SK-N-SH (cell line): ENCODE data around the gene GNB1L. TPM values are rescaled to one million over a fixed set of nuclear protein-coding genes. Genes with fewer than 3 reads are reported as not detected.

ENCODE experiments used
- CTCF ChIA-PET: fragments of 300-600, 350-600 bp; formaldehyde crosslinking; extraction: SDS; loops from one replicate; lab custom pipeline; 2021; lab: Yijun Ruan, JAX
- POLR2A ChIA-PET: fragments of 350-600 bp; sonication (Branson Sonifier 250); formaldehyde crosslinking; extraction: SDS; loops from one replicate; lab custom pipeline; 2020; ENCODE audit warnings: antibody characterized with exemption, inconsistent platforms; lab: Yijun Ruan, JAX
- DNase-seq: peaks from one replicate; pipeline ENCODE4 v3.0.0; 2012
- H2AFZ ChIP-seq: fragments of 200-600 bp; sonication (generic); 2 replicates; pipeline ENCODE4 v1.8.1; 2016; ENCODE audit warnings: antibody characterized with exemption, mild to moderate bottlenecking, low read depth
- H3F3A ChIP-seq: fragments of 200-600 bp; sonication (generic); replicated peaks from 2 replicates; pipeline ENCODE3; 2016; ENCODE audit warnings: antibody characterized with exemption, mild to moderate bottlenecking; ENCODE audit not compliant: insufficient read depth
- H3K27ac ChIP-seq, 2 experiments: fragments of 200-500 bp in 1 of 2; fragments of 200-600 bp in 1 of 2; sonication (Bioruptor generic) in 1 of 2; sonication (generic), shearing (Covaris generic) in 1 of 2; 2 replicates each; pipeline versions ENCODE4 v1.5.1 to v1.6.1; 2014 to 2016; ENCODE audit warnings: low read depth in 2 of 2, inconsistent platforms in 1 of 2, low read length in 1 of 2, mild to moderate bottlenecking in 1 of 2, mixed read lengths in 1 of 2
- H3K27me3 ChIP-seq: fragments of 200-600 bp; sonication (generic), shearing (Covaris generic); 2 replicates; pipeline ENCODE4 v1.6.1; 2016; ENCODE audit warnings: mixed run types; ENCODE audit not compliant: insufficient read depth
- H3K36me3 ChIP-seq, 2 experiments: fragments of 200-500 bp in 1 of 2; fragments of 200-600 bp in 1 of 2; sonication (Bioruptor generic) in 1 of 2; sonication (generic) in 1 of 2; replicated peaks in 1 of 2; 2 replicates each; pipeline versions ENCODE3 to v1.5.1; 2014 to 2016; ENCODE audit warnings: low read length in 1 of 2, mild to moderate bottlenecking in 1 of 2; ENCODE audit not compliant: insufficient read depth in 2 of 2, control insufficient read depth in 1 of 2
- H3K4me1 ChIP-seq, 2 experiments: fragments of 200-500 bp in 1 of 2; fragments of 200-600 bp in 1 of 2; sonication (Bioruptor generic) in 1 of 2; sonication (generic), shearing (Covaris generic) in 1 of 2; 2 replicates each; pipeline versions ENCODE4 v1.5.1 to v1.6.1; 2014 to 2016; ENCODE audit warnings: low read depth in 1 of 2, low read length in 1 of 2, mixed run types in 1 of 2; ENCODE audit not compliant: insufficient read depth in 2 of 2, control insufficient read depth in 1 of 2
- H3K4me2 ChIP-seq: fragments of 200-600 bp; sonication (generic), shearing (Covaris generic); 2 replicates; pipeline ENCODE4 v1.6.1; 2017; ENCODE audit warnings: mixed run types
- H3K4me3 ChIP-seq, 2 experiments: fragments of 200-500 bp in 1 of 2; fragments of 200-600 bp in 1 of 2; sonication (Bioruptor generic) in 1 of 2; sonication (generic), shearing (Covaris generic) in 1 of 2; 2 replicates each; pipeline versions ENCODE4 v1.5.1 to v1.8.1; 2014 to 2016; ENCODE audit warnings: low read depth in 2 of 2, inconsistent platforms in 1 of 2, low read length in 1 of 2, mild to moderate bottlenecking in 1 of 2, mixed read lengths in 1 of 2, moderate library complexity in 1 of 2
- H3K79me2 ChIP-seq: fragments of 200-600 bp; sonication (generic); 2 replicates; pipeline ENCODE4 v1.8.1; 2017; ENCODE audit warnings: mild to moderate bottlenecking; ENCODE audit not compliant: insufficient read depth
- H3K9ac ChIP-seq: fragments of 200-600 bp; sonication (generic); 2 replicates; pipeline ENCODE4 v1.6.1; 2017; ENCODE audit warnings: mixed run types
- H3K9me2 ChIP-seq: fragments of 200-600 bp; sonication (generic); 2 replicates; pipeline ENCODE4 v1.6.1; 2017; ENCODE audit warnings: mixed run types
- H3K9me3 ChIP-seq: fragments of 200-600 bp; sonication (generic); 2 replicates; pipeline ENCODE4 v1.6.1; 2017; ENCODE audit warnings: mixed run types, mild to moderate bottlenecking, moderate library complexity
- H4K20me1 ChIP-seq: fragments of 200-600 bp; sonication (generic); 2 replicates; pipeline ENCODE4 v1.6.1; 2017; ENCODE audit warnings: mild to moderate bottlenecking, mixed run types; ENCODE audit not compliant: insufficient read depth
- CHD2 ChIP-seq: fragments of 150-350 bp; IDR thresholded peaks from 2 replicates; pipeline ENCODE4 v1.6.1; 2018; ENCODE audit warnings: low read length; ENCODE audit not compliant: partially characterized antibody
- EP300 ChIP-seq, 2 experiments: IDR thresholded peaks; 2 replicates each; pipeline versions ENCODE4 v1.4.0 to v1.6.1; 2012; ENCODE audit warnings: borderline replicate concordance in 1 of 2, low read depth in 1 of 2, low read length in 1 of 2
- EZH2phosphoT487 ChIP-seq: fragments of 200-600 bp; sonication (generic); IDR thresholded peaks from 2 replicates; pipeline ENCODE4 v1.6.1; 2017; ENCODE audit warnings: low read depth, mixed run types, mild to moderate bottlenecking, antibody characterized with exemption, moderate library complexity, borderline replicate concordance
- FOSL2 ChIP-seq: IDR thresholded peaks from 2 replicates; pipeline ENCODE4 v1.4.0; 2012; ENCODE audit warnings: low read depth, mild to moderate bottlenecking, moderate library complexity, borderline replicate concordance
- FOXM1 ChIP-seq: IDR thresholded peaks from 2 replicates; pipeline ENCODE4 v1.4.0; 2012; ENCODE audit warnings: low read depth, mild to moderate bottlenecking
- GATA2 ChIP-seq: sonication (generic); formaldehyde crosslinking; IDR thresholded peaks from 2 replicates; pipeline ENCODE4 v1.5.0; 2020; ENCODE audit warnings: mild to moderate bottlenecking, missing genetic modification reagents
- MEF2A ChIP-seq: IDR thresholded peaks from 2 replicates; pipeline ENCODE4 v1.4.0; 2012; ENCODE audit warnings: low read depth, borderline replicate concordance
- RAD21 ChIP-seq: IDR thresholded peaks from 2 replicates; pipeline ENCODE4 v1.6.1; 2012; ENCODE audit warnings: mild to moderate bottlenecking, low read length
- SIN3A ChIP-seq: IDR thresholded peaks from 2 replicates; pipeline ENCODE4 v1.6.1; 2012; ENCODE audit warnings: low read depth, mild to moderate bottlenecking, low read length, moderate library complexity, borderline replicate concordance
- YY1 ChIP-seq: IDR thresholded peaks from 2 replicates; pipeline ENCODE4 v1.4.0; 2012; ENCODE audit warnings: low read depth, mild to moderate bottlenecking
- WGBS: methylation state at CpG from one replicate; pipeline ENCODE4 v1.1.6; 2017; ENCODE audit warnings: low lambda C conversion rate; 5-methylcytosine and 5-hydroxymethylcytosine counted together
- polyA plus RNA-seq, 3 experiments: library from polyadenylated mRNA; depleted of rRNA; stranded (reverse); fragments of >200 nt; gene quantifications; 2 replicates each; pipeline ENCODE4 v1.2.3, GENCODE V29; 2012
- TF ChIP-seq, protein P1 (sequence below): fragments of 150-350 bp; IDR thresholded peaks from 2 replicates; pipeline ENCODE4 v1.6.1; 2017; ENCODE audit warnings: antibody characterized with exemption, low read length, low read depth, borderline replicate concordance
- TF ChIP-seq, protein P2 (sequence below): fragments of 150-350 bp; IDR thresholded peaks from 2 replicates; pipeline ENCODE4 v1.6.1; 2016; ENCODE audit warnings: mild to moderate bottlenecking, low read depth, low read length
- TF ChIP-seq, protein P3 (sequence below): IDR thresholded peaks from 2 replicates; pipeline ENCODE4; 2012

Gene GNB1L
- polyA plus RNA-seq, 1 of the 3 experiments (the other 2 are of a cell fraction): 5.9 TPM

DNA sequence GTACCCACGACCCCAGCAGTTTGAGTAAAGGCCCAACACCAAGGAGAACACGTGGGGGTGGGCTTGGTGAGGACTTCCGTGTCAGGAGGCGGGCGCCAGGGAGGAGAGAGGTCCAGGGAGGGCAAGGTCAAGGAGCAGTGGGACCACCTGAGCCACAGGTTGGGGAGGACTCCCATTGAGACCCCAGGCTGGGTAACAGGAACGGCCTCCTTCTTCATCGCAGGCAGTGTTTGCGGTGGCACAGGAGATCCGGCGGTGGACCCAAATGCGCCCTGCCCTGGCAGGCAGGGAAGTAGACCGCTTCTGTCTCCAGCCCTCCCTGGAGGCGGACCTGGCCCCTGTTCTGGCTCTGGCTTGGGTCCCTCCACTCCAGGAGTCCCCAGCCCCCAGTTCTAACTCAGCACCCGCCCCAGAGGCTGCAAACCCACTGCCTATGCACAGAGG is 100.0 kb downstream of the GNB1L start:
- Histone ChIP-seq H3K79me2 (no peaks in the 10 kb centered on the region), H4K20me1 (no peaks in the 10 kb centered on the region), H3K4me3 (no peak overlapping the region), H2AFZ (no peak overlapping the region), H3K27ac (no peak overlapping the region), H3F3A (no peaks in the 10 kb centered on the region), H3K4me2 (peak overlapping the region; percentile 41; the same call in 1 of the 2 replicates), H3K4me1 (peaks cover 0 to 10% of the 10 kb centered on the region in 2 experiments; a peak in 1 of 4 replicates), H3K36me3 (no peaks in the 10 kb centered on the region), H3K9ac (no peak overlapping the region), H3K9me3 (no peaks in the 10 kb centered on the region), H3K27me3 (peaks cover 48% of the 10 kb centered on the region), H3K9me2 (no peaks in the 10 kb centered on the region)
- ChIA-PET CTCF (interaction anchor here (0.8 to 2.5 kb wide), 6 partner anchors 9 to 156 kb away, joined by 3 to 15 read pairs (median 5); no protein-coding TSS in a partner anchor), POLR2A (no interaction called here)
- TF ChIP-seq FOXM1 (no peak), FOSL2 (no peak)
- DNase-seq: no peak
- 79% methylated on average over 14 of the region's 14 CpGs for WGBS

DNA sequence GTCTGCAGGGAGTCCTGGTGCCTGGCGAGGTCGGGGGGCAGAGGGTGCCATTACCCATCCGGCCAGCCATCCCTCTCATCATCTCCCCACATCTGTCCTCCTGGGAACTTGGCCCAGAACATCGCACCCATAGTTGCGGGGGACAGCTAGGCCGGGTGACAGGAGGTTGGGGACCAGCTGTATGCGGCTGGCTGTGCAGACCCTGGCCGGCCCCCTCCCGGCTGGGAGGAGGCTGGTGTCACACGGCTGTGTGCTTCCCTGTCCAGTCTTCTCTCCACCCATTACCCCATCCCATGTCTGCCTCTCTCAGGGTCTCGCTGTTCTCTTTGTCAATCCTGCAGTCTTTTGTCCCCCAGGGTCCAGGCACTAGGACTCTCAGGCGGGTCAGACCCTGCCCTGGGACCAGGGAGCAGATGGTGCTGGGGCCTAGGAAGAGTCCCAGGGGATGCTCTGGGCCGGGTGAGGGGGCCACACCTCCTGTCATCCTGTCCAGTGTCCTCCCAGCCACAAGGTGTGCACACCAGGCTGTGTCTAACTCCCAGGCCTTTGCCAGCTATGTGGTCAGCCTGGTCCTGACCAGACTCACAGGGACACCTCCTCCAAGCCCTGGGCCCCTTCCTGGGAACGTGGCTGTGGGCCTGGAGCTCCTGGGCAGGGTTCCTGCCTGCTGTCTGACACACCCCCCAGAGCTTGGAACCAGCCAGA is 100.5 kb downstream of the GNB1L start:
- TF ChIP-seq CHD2: no peak
- TF ChIP-seq YY1: no peak
- TF ChIP-seq MEF2A: no peak
- TF ChIP-seq EP300 (IDR thresholded peaks at IDR 0.05; ENCODE audit: borderline replicate concordance in 1 of 2, low read depth in 1 of 2, low read length in 1 of 2): no peak
- TF ChIP-seq, protein P1, sequence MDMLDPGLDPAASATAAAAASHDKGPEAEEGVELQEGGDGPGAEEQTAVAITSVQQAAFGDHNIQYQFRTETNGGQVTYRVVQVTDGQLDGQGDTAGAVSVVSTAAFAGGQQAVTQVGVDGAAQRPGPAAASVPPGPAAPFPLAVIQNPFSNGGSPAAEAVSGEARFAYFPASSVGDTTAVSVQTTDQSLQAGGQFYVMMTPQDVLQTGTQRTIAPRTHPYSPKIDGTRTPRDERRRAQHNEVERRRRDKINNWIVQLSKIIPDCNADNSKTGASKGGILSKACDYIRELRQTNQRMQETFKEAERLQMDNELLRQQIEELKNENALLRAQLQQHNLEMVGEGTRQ: no peak
- H3K79me2 ChIP-seq: no peaks in the 10 kb centered on the region
- ChIA-PET POLR2A (no interaction called here), CTCF (interaction anchor here (0.7 to 2.5 kb wide), 7 partner anchors 10 to 156 kb away, joined by 3 to 15 read pairs (median 5); no protein-coding TSS in a partner anchor)
- H3F3A ChIP-seq: no peaks in the 10 kb centered on the region
- H3K4me2 ChIP-seq: no peak overlapping the region
- H3K4me1 ChIP-seq: peaks cover 0 to 7% of the 10 kb centered on the region in 2 experiments; a peak in 1 of 4 replicates
- 76% methylated on average over 9 of the region's 14 CpGs for WGBS
- H3K4me3 ChIP-seq: no peak overlapping the region
- H3K9me3 ChIP-seq: no peaks in the 10 kb centered on the region
- peaks cover 42% of the 10 kb centered on the region for H3K27me3 ChIP-seq
- H3K27ac ChIP-seq: no peak overlapping the region
- no peak for DNase-seq
- H3K9ac ChIP-seq: no peak overlapping the region
- no peaks in the 10 kb centered on the region for H4K20me1 ChIP-seq
- H3K36me3 ChIP-seq: no peaks in the 10 kb centered on the region
- H2AFZ ChIP-seq: no peak overlapping the region
- H3K9me2 ChIP-seq: no peaks in the 10 kb centered on the region

DNA sequence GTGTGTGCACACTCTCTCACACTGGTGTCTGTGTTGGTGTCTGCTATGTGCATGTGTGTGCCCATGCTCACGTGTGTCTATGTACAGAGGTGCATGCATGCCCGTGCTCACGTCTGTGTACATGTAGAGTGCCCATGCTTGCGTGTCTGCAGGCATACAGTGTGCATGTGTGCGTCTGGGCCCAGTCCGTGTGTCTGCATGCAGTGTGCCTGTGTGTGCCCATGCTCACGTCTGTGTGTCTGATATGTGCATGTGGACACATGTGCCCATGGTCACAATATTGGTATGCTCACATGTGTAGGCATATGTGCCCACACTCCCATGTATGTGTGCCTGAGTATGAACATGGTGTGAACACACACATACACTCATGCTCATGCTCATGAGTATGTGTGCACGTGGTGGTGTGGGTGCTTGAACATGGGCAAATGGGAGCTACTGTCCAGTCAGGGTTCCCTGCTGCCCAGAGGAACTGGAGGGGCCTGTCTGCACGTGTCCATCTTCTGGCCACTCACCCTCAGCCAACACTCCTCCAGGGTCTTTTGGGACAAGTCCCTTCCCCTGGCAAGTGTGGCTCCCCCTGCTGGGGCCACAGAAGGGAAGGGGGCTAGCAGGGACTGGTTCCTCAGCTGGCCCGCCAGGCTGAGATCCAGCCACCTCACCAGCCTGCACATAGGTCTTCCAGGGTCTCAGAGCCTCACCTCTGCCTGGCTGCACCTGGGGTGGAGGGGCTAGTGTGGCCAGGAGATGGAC is 101.4 kb downstream of the GNB1L start:
- Histone ChIP-seq H3K4me3 (no peak overlapping the region), H4K20me1 (no peaks in the 10 kb centered on the region), H3K36me3 (no peaks in the 10 kb centered on the region), H3K9me3 (no peaks in the 10 kb centered on the region), H3K27ac (no peak overlapping the region), H3K9me2 (no peaks in the 10 kb centered on the region), H3K79me2 (no peaks in the 10 kb centered on the region), H2AFZ (no peak overlapping the region), H3F3A (no peaks in the 10 kb centered on the region), H3K27me3 (peaks cover 37% of the 10 kb centered on the region), H3K4me2 (no peak overlapping the region), H3K4me1 (peaks cover 0 to 7% of the 10 kb centered on the region in 2 experiments; a peak in 1 of 4 replicates), H3K9ac (no peak overlapping the region)
- CTCF ChIA-PET: interaction anchor here (0.7 to 2.0 kb wide), 5 partner anchors 22 to 157 kb away, joined by 3 to 9 read pairs (median 3); no protein-coding TSS in a partner anchor
- POLR2A ChIA-PET: no interaction called here
- no peak for DNase-seq
- 75% methylated on average over 6 of the region's 10 CpGs for WGBS
- no peak for TF ChIP-seq EP300 (IDR thresholded peaks at IDR 0.05; ENCODE audit: borderline replicate concordance in 1 of 2, low read depth in 1 of 2, low read length in 1 of 2)
- no peak for TF ChIP-seq MEF2A
- TF ChIP-seq RAD21: no peak
- TF ChIP-seq FOXM1: no peak
- no peak for TF ChIP-seq FOSL2
- TF ChIP-seq, protein P2, sequence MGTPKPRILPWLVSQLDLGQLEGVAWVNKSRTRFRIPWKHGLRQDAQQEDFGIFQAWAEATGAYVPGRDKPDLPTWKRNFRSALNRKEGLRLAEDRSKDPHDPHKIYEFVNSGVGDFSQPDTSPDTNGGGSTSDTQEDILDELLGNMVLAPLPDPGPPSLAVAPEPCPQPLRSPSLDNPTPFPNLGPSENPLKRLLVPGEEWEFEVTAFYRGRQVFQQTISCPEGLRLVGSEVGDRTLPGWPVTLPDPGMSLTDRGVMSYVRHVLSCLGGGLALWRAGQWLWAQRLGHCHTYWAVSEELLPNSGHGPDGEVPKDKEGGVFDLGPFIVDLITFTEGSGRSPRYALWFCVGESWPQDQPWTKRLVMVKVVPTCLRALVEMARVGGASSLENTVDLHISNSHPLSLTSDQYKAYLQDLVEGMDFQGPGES: no peak
- TF ChIP-seq, protein P1: no peak
- TF ChIP-seq EZH2phosphoT487: no peak
- TF ChIP-seq, protein P3, sequence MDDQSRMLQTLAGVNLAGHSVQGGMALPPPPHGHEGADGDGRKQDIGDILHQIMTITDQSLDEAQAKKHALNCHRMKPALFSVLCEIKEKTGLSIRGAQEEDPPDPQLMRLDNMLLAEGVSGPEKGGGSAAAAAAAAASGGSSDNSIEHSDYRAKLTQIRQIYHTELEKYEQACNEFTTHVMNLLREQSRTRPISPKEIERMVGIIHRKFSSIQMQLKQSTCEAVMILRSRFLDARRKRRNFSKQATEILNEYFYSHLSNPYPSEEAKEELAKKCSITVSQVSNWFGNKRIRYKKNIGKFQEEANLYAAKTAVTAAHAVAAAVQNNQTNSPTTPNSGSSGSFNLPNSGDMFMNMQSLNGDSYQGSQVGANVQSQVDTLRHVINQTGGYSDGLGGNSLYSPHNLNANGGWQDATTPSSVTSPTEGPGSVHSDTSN: no peak
- no peak for TF ChIP-seq GATA2 (CRISPR knock-in tag)
- no peak for TF ChIP-seq SIN3A
